Placental epithelial cell (primary cell): ENCODE data around the gene SMURF2. TPM values are rescaled to one million over a fixed set of nuclear protein-coding genes. Genes with fewer than 3 reads are reported as not detected.

ENCODE experiments used
- small RNA-seq: library from RNA; depleted of rRNA; stranded (forward); fragments of <200 nt; gene quantifications from one replicate; pipeline ENCODE3, GENCODE V24; 2012
- total RNA-seq: library from RNA; depleted of rRNA; stranded (reverse); fragments of >200 nt; gene quantifications from 2 replicates; pipeline ENCODE4 v1.2.3, GENCODE V29; 2012

Gene SMURF2
- total RNA-seq, result 53.0 and 147 TPM in 2 replicates

GRCh38 chr17:64661976-64662773, at the start of gene SMURF2:
TSS of gene SMURF2 (minus strand) at chr17:64662307. CDS start at chr17:64661880, 427 bp downstream.

GRCh38 chr17:64506576-64507412, 155.3 kb downstream of the SMURF2 start, which contains the start of gene CEP95:
TSS of gene CEP95 (plus strand) at chr17:64506977. CDS start at chr17:64507098, 121 bp downstream.

GRCh38 chr17:64506201-64506575, 155.9 kb downstream of the SMURF2 start, which contains the start of gene DDX5:
TSS of gene DDX5 (minus strand) at chr17:64506289. CDS start at chr17:64506119, 170 bp downstream.

GRCh38 chr17:64496786-64497564, 165.1 kb downstream of the SMURF2 start, which contains the start of gene POLG2:
TSS of gene POLG2 (minus strand) at chr17:64497054. CDS start at chr17:64496968, 86 bp downstream.

Small RNA genes lying within 50 kb of the gene (small RNA-seq; reads per million reads assigned to genes)
- not detected for gene AC009994.1

Other genes starting within 250 kb of the SMURF2 start
- gene MILR1, start 213.2 kb downstream of the SMURF2 start, total RNA-seq, result not detected in 2 replicates
- gene POLG2, start 165.3 kb downstream of the SMURF2 start, total RNA-seq, result 5.6 and 13.3 TPM in 2 replicates
- gene DDX5, start 156.0 kb downstream of the SMURF2 start, total RNA-seq, result 338 and 350 TPM in 2 replicates
- 19.4 and 45.5 TPM in 2 replicates for gene CEP95, start 155.3 kb downstream of the SMURF2 start, total RNA-seq